Measurements from ENCODE around the gene TRIM59. TPM values are rescaled to one million over a fixed set of nuclear protein-coding genes. Genes with fewer than 3 reads are reported as not detected.
"Not testable (repeated sequence)": the region's sequence is repeated elsewhere in the genome, so short reads cannot be mapped to it uniquely, and the experiment has no call there.

The TRIM59 gene
- polyA plus RNA-seq, 3 donors: 18.8 to 21.6 (median 20.7) TPM

DNA sequence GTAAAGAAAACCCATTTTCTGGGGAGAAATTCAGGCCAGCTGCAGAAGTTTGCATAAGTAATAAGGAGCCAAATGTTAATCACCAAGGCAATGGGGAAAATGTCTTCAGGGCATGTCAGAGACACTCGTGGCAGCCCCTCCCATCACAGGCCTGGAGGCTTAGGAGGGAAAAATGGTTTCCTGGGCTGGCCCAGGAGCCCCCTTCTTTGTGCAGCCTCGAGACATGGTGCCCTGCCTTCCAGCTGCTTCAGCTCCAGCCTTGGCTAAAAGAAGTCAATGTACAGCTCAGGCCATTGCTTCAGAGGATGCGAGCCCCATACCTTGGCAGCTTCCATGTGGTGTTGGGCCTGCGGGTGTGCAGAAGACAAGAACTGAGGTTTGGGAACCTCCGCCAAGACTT, 20.6 kb upstream of the TRIM59 start:
- no peak for DNase-seq (ENCODE audit: extremely low read depth in 1 of 11, low read depth in 9 of 11, low spot score in 4 of 11)

DNA sequence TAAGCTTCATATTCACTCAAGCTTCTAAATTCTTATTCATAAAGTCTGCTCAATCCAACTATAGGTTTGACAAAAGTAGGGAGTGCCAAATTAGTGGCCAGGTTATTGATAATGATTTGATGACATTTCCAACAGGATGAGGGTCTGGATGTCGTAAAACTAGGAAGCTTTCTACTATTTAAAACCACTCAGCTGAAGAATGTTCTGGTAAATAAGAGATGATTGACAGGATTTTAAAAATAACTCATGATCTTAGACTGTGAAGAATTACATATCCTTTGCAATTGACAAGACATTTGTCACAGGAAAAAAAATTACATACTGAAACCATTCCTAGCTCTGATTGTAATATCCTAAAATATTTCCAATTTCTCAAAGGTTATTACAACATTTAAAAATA, 15.4 kb upstream of the TRIM59 start:
- no peak for DNase-seq (ENCODE audit: extremely low read depth in 1 of 11, low read depth in 9 of 11, low spot score in 4 of 11)

DNA sequence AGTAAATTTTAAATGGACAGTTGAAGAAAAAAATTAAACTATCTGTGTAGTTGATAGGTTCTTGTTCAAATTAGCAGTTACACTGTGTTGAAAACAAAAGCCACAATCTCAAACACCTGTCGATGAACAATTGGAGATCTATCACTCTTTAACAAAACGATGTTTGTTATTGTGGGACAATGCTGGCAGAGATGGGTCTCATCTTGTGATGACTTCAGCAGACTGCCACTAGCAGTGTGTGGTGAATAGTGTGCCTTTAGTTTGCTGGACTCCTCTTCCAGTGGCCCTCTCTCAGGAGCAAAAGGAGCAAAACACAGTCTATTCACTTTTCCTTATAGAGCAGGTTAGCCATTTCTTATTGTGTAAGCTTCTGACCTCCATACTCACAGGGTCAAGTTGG, 14.7 kb upstream of the TRIM59 start:
- DNase-seq (ENCODE audit: extremely low read depth in 1 of 11, low read depth in 9 of 11, low spot score in 4 of 11): no peak

DNA sequence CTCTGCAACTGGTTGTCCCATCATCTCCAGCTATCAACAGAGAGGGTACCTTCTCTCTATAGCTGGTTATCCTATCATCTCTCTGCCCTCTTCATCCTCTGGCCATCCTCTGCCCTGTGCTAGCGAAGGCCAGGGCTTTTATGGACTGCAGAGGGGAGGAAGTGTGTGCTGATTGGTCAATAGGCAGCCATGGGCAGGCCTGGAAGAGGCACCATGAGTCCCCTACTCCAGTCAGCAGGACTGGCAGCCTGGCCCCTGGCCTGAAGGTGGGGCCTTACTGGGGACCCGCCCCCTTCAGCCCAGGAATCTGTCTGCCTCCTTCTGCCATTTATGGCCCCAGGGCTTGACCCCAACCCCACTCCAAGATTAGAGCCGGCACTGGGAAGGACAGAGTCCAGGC, 10.4 kb upstream of the TRIM59 start:
- DNase-seq (ENCODE audit: extremely low read depth in 1 of 11, low read depth in 9 of 11, low spot score in 4 of 11): no peak

DNA sequence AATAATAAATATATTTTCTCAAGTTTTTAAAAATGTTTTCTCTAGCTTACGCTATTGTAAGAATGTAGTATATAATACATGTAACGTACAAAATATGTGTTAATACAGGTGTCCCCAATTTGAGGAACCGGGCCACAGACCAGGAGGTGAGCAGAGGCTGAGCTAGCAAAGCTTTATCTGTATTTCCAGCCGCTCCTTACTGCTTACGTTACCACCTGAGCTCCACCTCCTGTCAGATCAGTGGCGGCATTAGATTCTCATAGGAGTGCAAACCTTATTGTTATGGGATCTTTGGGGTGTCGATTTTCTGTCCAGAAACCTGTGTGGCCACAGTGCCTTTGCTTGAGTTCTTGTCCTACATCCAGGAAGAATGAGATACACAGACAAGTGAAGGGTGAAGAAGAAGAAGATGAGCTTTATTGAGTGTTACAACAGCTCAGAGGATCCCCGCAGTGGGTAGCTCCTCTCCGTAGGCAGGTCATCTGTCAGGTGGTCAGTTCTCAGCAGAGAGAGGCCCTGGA, 9.9 kb upstream of the TRIM59 start:
- no peak for DNase-seq (ENCODE audit: extremely low read depth in 1 of 11, low read depth in 9 of 11, low spot score in 4 of 11)

DNA sequence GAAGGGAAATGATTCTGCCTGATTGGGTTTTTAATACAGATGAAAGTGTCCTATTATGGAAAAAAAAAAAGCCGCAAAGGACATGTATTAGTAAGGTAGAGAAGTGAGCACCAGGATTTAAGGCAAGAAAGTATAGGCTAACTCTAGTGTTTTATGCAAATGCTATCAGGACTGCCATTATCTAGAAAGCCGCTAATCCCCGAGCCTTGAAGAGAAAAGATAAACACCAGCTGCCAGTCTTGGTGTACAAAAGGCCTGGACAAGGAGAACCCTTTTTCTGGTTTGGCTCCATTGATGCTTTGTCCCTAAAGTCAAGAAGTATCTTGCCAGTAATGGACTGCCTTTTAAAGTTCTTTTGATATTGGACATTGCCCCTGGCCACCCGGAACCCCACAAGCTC, 8.6 kb upstream of the TRIM59 start:
- no peak for DNase-seq (ENCODE audit: extremely low read depth in 1 of 11, low read depth in 9 of 11, low spot score in 4 of 11)

DNA sequence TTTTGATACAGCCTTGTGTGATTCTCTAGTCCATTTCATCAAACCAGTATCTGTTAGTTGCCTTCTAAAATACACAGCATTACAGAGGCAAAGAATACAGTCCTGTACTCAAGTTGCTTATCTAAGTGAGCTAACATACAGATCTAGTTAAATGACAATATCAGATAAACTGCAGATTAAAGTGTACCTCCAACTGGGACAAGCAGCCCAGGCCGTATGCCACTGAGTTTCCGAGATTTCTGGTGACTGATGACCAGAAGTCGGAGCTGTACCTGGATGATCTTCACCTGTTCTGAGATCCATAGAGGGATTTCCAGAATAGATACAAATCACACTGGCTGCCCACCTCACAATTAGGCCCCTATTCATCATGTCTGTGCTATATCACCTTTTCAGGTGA, 6.3 kb upstream of the TRIM59 start:
- no peak for DNase-seq (ENCODE audit: extremely low read depth in 1 of 11, low read depth in 9 of 11, low spot score in 4 of 11)

DNA sequence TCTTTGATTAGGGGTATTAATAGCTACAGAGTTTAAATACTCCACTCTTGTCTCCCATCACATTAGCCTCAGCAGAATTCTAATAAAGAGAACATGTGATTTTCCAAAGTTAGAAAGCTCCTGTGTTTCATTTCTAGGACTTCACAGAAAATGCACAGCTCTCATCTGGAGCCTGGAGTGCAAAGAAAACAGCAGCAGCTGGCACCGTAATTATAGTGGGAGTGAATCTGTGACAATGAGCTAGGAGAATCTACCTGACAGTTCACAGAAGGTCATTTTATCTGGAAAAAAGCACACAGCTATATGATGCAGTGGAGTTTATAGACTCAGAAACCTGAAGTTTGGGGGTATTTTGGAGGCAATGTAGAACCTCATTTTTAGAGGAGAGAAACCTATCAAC, 5.4 kb upstream of the TRIM59 start:
- no peak for DNase-seq (ENCODE audit: extremely low read depth in 1 of 11, low read depth in 9 of 11, low spot score in 4 of 11)

DNA sequence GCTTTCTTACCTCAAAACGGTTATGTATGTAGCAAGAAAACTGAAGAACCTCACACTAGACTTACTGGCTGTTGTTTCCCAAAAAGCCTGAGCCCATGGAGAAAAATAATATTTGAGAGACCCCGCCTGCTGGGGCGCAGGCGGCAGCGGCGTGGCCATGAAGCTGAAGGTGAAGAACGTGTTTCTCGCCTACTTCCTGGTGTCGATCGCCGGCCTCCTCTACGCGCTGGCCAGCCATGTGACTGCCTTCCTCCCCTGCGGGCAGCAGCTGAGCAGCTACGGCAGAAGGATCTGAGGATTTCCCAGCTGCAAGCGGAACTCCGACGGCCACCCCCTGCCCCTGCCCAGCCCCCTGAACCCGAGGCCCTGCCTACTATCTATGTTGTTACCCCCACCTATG, 2.7 kb upstream of the TRIM59 start:
- DNase-seq (ENCODE audit: extremely low read depth in 1 of 11, low read depth in 9 of 11, low spot score in 4 of 11): not testable (repeated sequence)

DNA sequence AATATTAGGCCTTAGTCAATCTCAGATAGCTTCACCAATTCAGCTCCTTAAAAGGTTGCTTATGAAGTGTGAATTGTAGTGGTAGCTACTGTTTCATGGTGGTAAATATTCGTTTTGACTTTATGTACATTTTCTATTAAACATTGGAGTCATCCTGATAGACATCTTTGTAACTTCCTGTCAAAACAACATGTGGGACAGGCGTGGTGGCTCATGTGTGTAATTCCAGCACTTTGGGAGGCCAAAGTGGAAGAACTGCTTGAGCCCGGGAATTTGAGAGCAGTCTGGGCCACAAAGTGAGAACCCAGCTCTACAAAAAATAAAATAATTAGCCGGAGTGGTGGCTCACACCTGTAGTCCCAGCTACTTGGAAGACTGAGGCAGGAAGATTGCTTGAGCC, 2.0 kb upstream of the TRIM59 start:
- no peak for DNase-seq (ENCODE audit: extremely low read depth in 1 of 11, low read depth in 9 of 11, low spot score in 4 of 11)

DNA sequence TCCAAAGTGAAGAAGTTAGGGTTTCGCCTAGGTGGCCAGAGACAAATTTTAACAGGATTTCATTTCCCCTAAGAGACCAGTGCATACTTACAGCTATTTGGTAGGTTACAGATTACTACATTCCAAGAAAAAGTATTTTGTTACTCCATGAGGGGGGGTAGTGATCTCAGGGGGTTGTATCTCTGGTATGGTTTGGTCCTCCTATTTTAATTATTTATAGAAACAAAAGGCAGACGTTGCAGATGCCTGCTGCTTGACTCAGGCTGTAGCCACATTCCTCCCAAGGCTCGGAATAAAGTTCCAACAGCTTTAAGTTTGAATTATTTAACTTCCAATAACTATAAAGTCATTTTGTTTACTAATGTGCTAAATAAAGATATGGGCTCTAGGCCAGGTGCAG, 1.3 kb upstream of the TRIM59 start:
- DNase-seq (ENCODE audit: extremely low read depth in 1 of 11, low read depth in 9 of 11, low spot score in 4 of 11): peak in 1 of 11 donors; percentile 6

DNA sequence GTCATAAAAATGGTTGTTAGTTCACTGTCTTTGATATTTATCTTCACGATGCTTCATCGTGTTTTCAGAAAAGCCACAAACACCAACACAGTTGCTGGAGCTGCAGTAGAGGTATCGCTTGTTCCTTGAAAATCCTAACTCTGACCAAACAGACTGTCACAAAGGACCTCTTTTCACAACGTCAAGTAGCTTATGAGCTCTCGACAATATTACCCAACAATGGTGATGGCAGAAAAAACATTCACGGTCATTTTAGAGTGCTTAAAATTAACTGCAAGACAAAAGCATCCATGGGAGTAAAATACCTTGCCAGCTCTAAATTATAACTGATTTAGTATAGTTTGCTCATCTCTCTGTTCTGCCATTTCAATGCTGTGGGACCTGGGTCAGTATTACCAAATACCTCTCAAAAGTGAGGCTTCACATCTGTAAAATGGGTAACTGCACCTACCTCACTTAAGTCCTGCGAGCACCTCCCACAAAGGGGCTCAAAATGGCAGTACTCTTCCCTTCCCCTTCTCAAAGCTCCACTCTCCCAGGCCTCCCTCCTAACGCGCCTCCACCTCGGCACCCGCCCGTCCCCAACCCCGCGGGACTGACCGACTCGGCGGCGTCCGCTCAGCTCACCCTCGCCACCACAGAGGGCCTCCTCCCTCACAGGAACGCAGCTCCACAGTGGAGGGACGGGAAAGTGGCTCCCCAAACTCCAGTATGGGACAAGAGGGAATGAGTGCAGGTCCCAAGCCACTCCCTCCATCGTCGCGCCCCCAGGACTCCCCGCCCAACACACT, 546 bp downstream of the TRIM59 start:
- DNase-seq (ENCODE audit: extremely low read depth in 1 of 11, low read depth in 9 of 11, low spot score in 4 of 11): peak in 7 of 11 donors; percentile 12 to 52 (median 42)

DNA sequence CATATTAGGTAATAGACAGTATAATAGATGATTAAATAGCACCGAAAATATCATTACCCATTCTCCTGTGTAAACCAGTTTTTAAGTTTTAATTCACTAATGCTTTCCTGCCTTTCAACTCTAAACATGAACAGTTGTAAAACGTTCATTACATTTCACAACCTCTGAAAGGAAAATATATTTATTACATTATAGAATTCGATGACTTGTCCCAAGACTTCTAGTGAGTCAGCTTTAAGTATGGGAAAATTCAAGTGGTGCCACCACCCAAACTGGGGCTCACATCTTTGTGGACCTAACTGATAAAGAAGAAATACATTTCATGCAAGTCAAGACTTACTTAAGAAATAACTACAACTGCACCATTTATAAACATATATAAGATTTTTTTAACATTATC, 2.0 kb downstream of the TRIM59 start:
- no peak for DNase-seq (ENCODE audit: extremely low read depth in 1 of 11, low read depth in 9 of 11, low spot score in 4 of 11)

DNA sequence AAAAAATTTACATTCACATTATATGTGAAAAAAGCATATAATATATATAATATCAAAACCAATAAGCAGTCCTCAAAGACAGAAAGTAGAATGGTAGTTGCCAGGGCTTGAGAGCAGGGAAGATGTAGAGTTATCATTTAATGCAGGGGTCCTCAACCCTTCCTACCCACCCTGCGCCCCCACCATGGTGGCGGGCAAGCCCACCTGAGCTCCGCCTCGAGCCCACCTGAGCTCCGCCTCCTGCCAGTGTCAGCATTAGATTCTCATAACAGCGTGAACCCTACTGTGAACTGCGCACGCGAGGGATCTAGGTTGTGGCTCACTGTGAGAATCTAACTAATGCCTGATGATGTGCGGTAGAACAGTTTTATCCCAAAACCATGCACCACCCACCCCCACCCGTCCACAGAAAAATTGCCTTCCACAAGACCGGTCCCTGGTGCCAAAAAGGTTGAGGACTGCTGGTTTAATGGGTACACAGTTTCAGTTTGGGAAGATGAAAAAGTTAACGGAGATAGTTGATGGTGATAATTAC, 3.0 kb downstream of the TRIM59 start:
- DNase-seq (ENCODE audit: extremely low read depth in 1 of 11, low read depth in 9 of 11, low spot score in 4 of 11): no peak

DNA sequence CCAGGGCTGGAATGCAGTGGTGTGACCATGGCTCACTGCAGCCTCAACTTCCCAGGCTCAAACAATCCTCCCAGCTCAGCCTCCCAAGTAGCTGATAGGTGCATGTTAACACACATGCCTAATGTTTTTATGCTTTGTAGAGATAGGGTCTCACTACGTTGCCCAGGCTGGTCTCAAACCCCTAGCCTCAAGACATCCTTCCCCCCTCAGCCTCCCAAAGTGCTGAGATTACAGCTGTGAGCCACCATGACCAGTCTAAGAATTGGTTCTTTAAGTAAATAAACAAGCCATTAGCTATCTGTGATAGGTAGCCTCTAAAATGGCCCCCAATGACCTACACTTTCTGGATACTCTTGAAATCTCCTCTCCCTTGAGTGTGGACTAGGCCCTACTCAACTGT, 3.7 kb downstream of the TRIM59 start:
- DNase-seq (ENCODE audit: extremely low read depth in 1 of 11, low read depth in 9 of 11, low spot score in 4 of 11): no peak

DNA sequence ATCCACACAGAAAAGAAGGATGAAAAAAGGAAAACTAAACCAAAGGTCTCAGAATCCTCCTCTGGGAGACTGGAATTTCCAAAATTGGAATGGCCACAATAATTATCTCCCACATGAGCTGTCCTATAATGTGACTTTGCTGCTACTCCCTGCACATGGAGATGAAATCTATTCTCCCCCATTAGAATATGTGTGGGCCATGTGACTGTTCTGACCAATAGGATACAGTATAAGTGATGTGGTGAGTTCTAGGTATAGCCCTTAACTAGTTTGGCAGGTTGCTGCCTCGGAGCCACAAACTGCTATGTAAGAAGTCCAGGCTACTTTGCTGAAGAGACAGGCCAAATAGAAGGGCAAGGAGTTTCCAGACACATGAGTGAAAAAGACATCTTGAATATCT, 5.2 kb downstream of the TRIM59 start:
- no peak for DNase-seq (ENCODE audit: extremely low read depth in 1 of 11, low read depth in 9 of 11, low spot score in 4 of 11)

DNA sequence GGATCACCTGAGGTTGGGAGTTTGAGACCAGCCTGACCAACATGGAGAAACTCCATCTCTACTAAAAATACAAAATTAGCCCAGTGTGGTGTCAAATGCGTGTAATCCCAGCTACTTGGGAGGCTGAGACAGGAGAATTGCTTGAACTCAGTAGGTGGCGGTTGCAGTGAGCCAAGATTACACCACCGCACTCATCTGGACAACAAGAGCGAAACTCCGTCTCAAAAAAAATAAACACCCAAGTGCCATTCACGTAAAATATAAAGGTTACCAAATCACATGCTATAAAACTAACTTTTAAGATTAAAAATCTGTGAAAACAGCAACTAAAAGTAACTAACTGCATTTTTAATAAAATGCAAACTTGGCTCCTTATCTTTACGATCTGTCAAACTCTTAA, 8.9 kb downstream of the TRIM59 start:
- DNase-seq (ENCODE audit: extremely low read depth in 1 of 11, low read depth in 9 of 11, low spot score in 4 of 11): no peak

DNA sequence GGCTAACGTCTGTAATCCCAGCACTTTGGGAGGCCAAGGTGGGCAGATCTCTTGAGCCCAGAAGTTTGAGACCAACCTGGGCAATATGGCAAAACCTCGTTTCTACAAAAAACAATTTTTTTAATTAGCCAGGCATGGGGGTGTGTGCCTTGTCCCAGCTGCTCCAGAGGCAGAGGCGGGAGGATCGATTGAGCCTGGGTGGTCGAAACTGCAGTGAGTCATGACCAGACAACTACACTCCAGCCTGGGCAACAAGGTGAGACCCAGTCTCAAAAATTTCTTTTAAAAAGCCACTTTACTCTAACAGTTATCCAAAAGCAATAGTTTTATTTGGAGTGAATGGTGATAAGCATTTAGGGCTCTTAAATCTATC, 12.5 kb downstream of the TRIM59 start:
- DNase-seq (ENCODE audit: extremely low read depth in 1 of 11, low read depth in 9 of 11, low spot score in 4 of 11): no peak

DNA sequence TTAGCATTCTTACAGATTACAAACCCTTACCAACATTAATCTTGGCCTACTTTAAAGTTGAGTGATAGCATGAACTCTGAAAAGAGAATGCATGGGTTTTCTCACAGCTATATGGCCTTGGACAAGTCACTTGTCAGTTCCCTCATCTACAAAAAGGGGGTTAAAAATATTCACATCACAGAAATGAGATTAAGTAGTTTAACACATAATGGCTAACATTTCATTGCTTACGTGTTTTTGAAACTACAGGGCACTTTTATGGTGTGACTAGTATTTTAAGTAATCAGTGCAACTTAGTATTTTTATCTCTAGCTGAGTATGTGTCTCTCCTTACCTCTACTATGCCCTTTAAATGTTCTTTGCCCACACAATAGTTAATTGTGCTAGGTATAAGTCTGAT, 13.8 kb downstream of the TRIM59 start:
- DNase-seq (ENCODE audit: extremely low read depth in 1 of 11, low read depth in 9 of 11, low spot score in 4 of 11): no peak

DNA sequence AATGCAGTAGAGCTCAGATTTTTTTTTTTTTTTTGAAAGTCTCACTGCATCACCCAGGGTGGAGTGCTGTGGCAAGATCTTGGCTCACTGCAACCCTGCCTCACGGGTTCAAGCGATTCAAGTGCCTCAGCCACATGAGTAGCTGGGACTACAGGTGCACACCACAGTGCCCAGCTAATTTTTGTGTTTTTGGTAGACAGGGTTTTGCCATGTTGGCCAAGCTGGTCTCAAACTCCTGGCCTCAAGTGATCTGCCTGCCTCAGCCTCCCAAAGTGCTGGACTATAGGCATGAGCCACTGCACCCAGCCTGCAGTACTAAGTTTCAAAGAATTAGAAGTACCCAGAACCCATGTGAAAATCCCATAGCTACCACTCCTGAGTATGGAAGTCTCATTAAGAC, 14.5 kb downstream of the TRIM59 start:
- DNase-seq (ENCODE audit: extremely low read depth in 1 of 11, low read depth in 9 of 11, low spot score in 4 of 11): no peak

DNA sequence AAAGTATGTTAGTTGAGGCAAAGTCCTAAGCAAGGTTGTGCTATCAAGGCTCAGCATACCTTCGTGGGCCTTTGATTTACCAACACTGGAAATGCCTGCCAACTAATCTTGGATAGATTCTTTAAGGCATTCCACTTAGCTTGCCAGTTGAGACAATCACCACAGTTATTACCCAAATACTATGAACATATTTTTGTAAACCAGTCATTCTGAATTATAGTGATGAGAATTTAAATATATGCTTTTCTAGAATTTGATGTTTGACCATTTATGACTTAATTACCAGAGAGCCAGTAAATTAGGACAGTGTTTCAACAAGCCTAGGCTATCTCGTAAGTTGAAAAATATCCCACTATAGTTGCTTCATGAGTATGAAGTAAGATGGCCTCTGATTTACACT, 15.5 kb downstream of the TRIM59 start:
- DNase-seq (ENCODE audit: extremely low read depth in 1 of 11, low read depth in 9 of 11, low spot score in 4 of 11): no peak

Measured in renal cortex interstitium (tissue), 11 donors.